ENCODE measurements around the gene PSAT1.

PSAT1 gene

GRCh38 chr9:78309066-78309465 is 12.1 kb downstream of the PSAT1 start:
- Histone ChIP-seq H3K36me3 (ENCODE audit: insufficient read depth, low read depth, low read length) (peaks cover 99% of the 10 kb centered on the region), H3K27ac (ENCODE audit: low read length) (no peak overlapping the region), H3K9me3 (ENCODE audit: insufficient read depth, low read depth, low read length) (no peaks in the 10 kb centered on the region), H3K4me3 (ENCODE audit: low read length) (no peak overlapping the region), H3K9ac (ENCODE audit: low read depth, low read length) (no peak overlapping the region), H3K4me1 (ENCODE audit: insufficient read depth, low read length) (no peaks in the 10 kb centered on the region), H3K27me3 (ENCODE audit: insufficient read depth, low read length) (no peaks in the 10 kb centered on the region)

- no peak overlapping the region for H3K4me3 ChIP-seq (ENCODE audit: low read length)
- H3K4me1 ChIP-seq (ENCODE audit: insufficient read depth, low read length): no peaks in the 10 kb centered on the region
- no peak overlapping the region for H3K9ac ChIP-seq (ENCODE audit: low read depth, low read length)
- H3K27me3 ChIP-seq (ENCODE audit: insufficient read depth, low read length): no peaks in the 10 kb centered on the region
- no peak overlapping the region for H3K27ac ChIP-seq (ENCODE audit: low read length)
- peaks cover 96% of the 10 kb centered on the region for H3K36me3 ChIP-seq (ENCODE audit: insufficient read depth, low read depth, low read length)
- no peaks in the 10 kb centered on the region for H3K9me3 ChIP-seq (ENCODE audit: insufficient read depth, low read depth, low read length)
These were observed 14.2 kb downstream of the PSAT1 start for GRCh38 chr9:78311075-78311474.

- Histone ChIP-seq H3K4me1 (ENCODE audit: insufficient read depth, low read length) (no peaks in the 10 kb centered on the region), H3K4me3 (ENCODE audit: low read length) (no peak overlapping the region), H3K9ac (ENCODE audit: low read depth, low read length) (no peak overlapping the region), H3K9me3 (ENCODE audit: insufficient read depth, low read depth, low read length) (no peaks in the 10 kb centered on the region), H3K36me3 (ENCODE audit: insufficient read depth, low read depth, low read length) (peaks cover 96% of the 10 kb centered on the region), H3K27ac (ENCODE audit: low read length) (no peak overlapping the region), H3K27me3 (ENCODE audit: insufficient read depth, low read length) (no peaks in the 10 kb centered on the region)
These were observed 15.1 kb downstream of the PSAT1 start for GRCh38 chr9:78311886-78312524.

GRCh38 chr9:78314550-78314949 is 17.6 kb downstream of the PSAT1 start:
- H3K4me3 ChIP-seq (ENCODE audit: low read length): no peak overlapping the region
- H3K27me3 ChIP-seq (ENCODE audit: insufficient read depth, low read length): no peaks in the 10 kb centered on the region
- H3K4me1 ChIP-seq (ENCODE audit: insufficient read depth, low read length): no peaks in the 10 kb centered on the region
- H3K36me3 ChIP-seq (ENCODE audit: insufficient read depth, low read depth, low read length): peaks cover 96% of the 10 kb centered on the region
- H3K27ac ChIP-seq (ENCODE audit: low read length): no peak overlapping the region
- no peak overlapping the region for H3K9ac ChIP-seq (ENCODE audit: low read depth, low read length)
- H3K9me3 ChIP-seq (ENCODE audit: insufficient read depth, low read depth, low read length): no peaks in the 10 kb centered on the region

- Histone ChIP-seq H3K9me3 (ENCODE audit: insufficient read depth, low read depth, low read length) (no peaks in the 10 kb centered on the region), H3K36me3 (ENCODE audit: insufficient read depth, low read depth, low read length) (peaks cover 96% of the 10 kb centered on the region), H3K27ac (ENCODE audit: low read length) (no peak overlapping the region), H3K4me3 (ENCODE audit: low read length) (no peak overlapping the region), H3K27me3 (ENCODE audit: insufficient read depth, low read length) (no peaks in the 10 kb centered on the region), H3K9ac (ENCODE audit: low read depth, low read length) (no peak overlapping the region), H3K4me1 (ENCODE audit: insufficient read depth, low read length) (no peaks in the 10 kb centered on the region)
These were observed 18.3 kb downstream of the PSAT1 start for GRCh38 chr9:78314953-78315870.

GRCh38 chr9:78316166-78316892 is 19.4 kb downstream of the PSAT1 start:
- Histone ChIP-seq H3K27ac (ENCODE audit: low read length) (no peak overlapping the region), H3K36me3 (ENCODE audit: insufficient read depth, low read depth, low read length) (peaks cover 97% of the 10 kb centered on the region)

GRCh38 chr9:78319197-78320029 is 22.5 kb downstream of the PSAT1 start:
- Histone ChIP-seq H3K27me3 (ENCODE audit: insufficient read depth, low read length) (no peaks in the 10 kb centered on the region), H3K9ac (ENCODE audit: low read depth, low read length) (no peak overlapping the region), H3K4me1 (ENCODE audit: insufficient read depth, low read length) (no peaks in the 10 kb centered on the region), H3K4me3 (ENCODE audit: low read length) (no peak overlapping the region), H3K36me3 (ENCODE audit: insufficient read depth, low read depth, low read length) (peaks cover 99% of the 10 kb centered on the region), H3K27ac (ENCODE audit: low read length) (no peak overlapping the region), H3K9me3 (ENCODE audit: insufficient read depth, low read depth, low read length) (no peaks in the 10 kb centered on the region)

More at GRCh38 chr9:78316166-78316892, 19.4 kb downstream of the PSAT1 start:
- Histone ChIP-seq H3K4me3 (ENCODE audit: low read length) (no peak overlapping the region), H3K9ac (ENCODE audit: low read depth, low read length) (no peak overlapping the region), H3K27me3 (ENCODE audit: insufficient read depth, low read length) (no peaks in the 10 kb centered on the region), H3K4me1 (ENCODE audit: insufficient read depth, low read length) (no peaks in the 10 kb centered on the region), H3K9me3 (ENCODE audit: insufficient read depth, low read depth, low read length) (no peaks in the 10 kb centered on the region)

- Histone ChIP-seq H3K27me3 (ENCODE audit: insufficient read depth, low read length) (no peaks in the 10 kb centered on the region), H3K9ac (ENCODE audit: low read depth, low read length) (no peak overlapping the region), H3K36me3 (ENCODE audit: insufficient read depth, low read depth, low read length) (peaks cover 99% of the 10 kb centered on the region), H3K27ac (ENCODE audit: low read length) (no peak overlapping the region), H3K4me3 (ENCODE audit: low read length) (no peak overlapping the region), H3K4me1 (ENCODE audit: insufficient read depth, low read length) (no peaks in the 10 kb centered on the region), H3K9me3 (ENCODE audit: insufficient read depth, low read depth, low read length) (no peaks in the 10 kb centered on the region)
These were observed 23.2 kb downstream of the PSAT1 start for GRCh38 chr9:78320030-78320693.

- H3K36me3 ChIP-seq (ENCODE audit: insufficient read depth, low read depth, low read length): peaks cover 99% of the 10 kb centered on the region
- no peak overlapping the region for H3K9ac ChIP-seq (ENCODE audit: low read depth, low read length)
These were observed 24.1 kb downstream of the PSAT1 start for GRCh38 chr9:78320875-78321496.

GRCh38 chr9:78321505-78321904 is 24.6 kb downstream of the PSAT1 start:
- Histone ChIP-seq H3K27me3 (ENCODE audit: insufficient read depth, low read length) (no peaks in the 10 kb centered on the region), H3K9me3 (ENCODE audit: insufficient read depth, low read depth, low read length) (no peaks in the 10 kb centered on the region), H3K4me3 (ENCODE audit: low read length) (no peak overlapping the region), H3K36me3 (ENCODE audit: insufficient read depth, low read depth, low read length) (peaks cover 99% of the 10 kb centered on the region), H3K27ac (ENCODE audit: low read length) (no peak overlapping the region), H3K9ac (ENCODE audit: low read depth, low read length) (no peak overlapping the region), H3K4me1 (ENCODE audit: insufficient read depth, low read length) (no peaks in the 10 kb centered on the region)

More at GRCh38 chr9:78320875-78321496, 24.1 kb downstream of the PSAT1 start:
- no peaks in the 10 kb centered on the region for H3K27me3 ChIP-seq (ENCODE audit: insufficient read depth, low read length)
- no peaks in the 10 kb centered on the region for H3K4me1 ChIP-seq (ENCODE audit: insufficient read depth, low read length)
- H3K9me3 ChIP-seq (ENCODE audit: insufficient read depth, low read depth, low read length): no peaks in the 10 kb centered on the region
- H3K4me3 ChIP-seq (ENCODE audit: low read length): no peak overlapping the region
- H3K27ac ChIP-seq (ENCODE audit: low read length): no peak overlapping the region

Measured in iPS-20b (cell line).